NCI-H748 (cell line): ENCODE data around the gene EFCC1.

Experiments
- DNase-seq: peaks from one replicate; lab custom pipeline; 2025; ENCODE audit not compliant: unreplicated experiment; lab: John Stamatoyannopoulos, UW

EFCC1 gene

DNA sequence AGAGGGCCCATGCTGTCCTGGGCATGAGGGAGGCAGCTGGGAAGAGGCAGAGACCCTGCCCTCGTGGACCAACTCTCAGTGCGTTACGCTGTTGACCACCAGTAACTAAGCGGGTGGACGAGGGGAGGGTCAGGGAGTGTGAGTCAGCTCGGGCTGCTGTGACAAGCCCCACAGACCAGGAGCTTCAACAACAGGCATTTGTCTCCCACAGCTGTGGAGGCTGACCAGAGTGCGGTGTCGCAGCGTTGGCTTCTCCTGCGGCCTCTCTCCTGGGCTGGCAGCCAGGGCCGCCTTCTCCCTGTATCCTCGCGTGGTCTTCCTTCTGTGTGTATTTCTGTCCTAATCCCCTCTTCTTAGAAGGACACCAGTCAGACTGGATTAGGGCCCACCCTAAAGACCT lies 13.0 kb downstream of the EFCC1 start:
- DNase-seq = no peak

DNA sequence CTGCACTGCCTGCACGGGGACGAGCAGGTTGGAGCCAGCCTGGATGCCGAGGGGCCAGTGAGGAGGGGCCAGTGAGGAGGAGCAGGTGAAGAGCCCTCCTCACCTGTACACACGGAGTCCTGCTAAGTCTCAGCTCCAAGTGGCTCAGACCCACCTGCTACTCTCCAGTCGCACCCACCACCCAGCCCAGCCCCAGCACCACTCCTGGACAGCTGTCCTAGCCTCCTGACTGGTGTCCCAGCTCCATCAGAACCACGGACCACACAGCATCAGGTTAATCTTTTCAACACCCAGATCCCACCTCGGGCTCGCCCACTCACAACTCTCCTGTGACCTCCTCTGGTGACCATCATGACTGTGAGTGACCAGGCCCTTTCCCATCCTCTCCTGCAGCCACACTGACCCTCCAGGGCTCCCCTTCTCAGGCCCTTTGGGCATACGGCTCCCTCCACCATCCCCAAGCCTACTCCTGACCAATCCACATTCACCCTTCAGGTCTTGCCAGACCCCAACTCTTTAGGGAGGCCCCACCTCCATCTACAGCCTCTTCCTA lies 13.8 kb downstream of the EFCC1 start:
- DNase-seq = no peak

DNA sequence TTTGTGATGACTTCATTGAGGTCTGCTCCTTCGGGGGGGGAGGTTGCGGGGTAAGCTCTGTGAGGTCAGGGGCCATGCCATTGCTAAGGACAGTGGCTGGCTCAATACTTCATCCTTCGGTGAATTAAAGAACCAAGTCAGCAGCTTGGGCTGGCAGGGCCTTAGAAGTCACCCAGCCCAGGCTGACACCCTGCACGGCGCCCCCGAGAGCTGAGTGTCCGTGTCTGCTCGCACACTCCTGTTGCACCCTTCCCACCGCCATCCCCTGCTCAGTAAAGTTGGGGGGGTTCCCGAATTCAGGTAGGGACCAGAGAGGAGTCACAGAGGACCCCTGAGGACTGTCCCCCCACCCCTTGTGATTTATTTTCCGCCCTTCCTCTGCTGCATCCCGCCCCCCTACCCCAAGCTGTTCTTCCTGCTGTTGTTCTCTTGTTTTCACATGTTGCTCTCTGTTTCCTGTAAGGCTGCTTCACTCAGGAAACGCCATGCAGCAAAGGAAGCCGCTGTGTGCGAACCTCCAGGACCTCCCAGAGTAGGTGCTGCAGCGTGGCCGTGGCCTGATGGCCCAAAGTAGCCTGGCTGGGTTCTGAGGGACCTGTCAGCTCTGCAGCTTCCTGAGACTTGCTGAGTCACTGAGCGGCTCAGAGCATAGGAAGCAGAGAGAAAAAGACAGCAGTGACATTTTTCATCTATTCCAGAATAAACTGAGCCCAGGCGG lies 14.4 kb downstream of the EFCC1 start:
- no peak for DNase-seq

DNA sequence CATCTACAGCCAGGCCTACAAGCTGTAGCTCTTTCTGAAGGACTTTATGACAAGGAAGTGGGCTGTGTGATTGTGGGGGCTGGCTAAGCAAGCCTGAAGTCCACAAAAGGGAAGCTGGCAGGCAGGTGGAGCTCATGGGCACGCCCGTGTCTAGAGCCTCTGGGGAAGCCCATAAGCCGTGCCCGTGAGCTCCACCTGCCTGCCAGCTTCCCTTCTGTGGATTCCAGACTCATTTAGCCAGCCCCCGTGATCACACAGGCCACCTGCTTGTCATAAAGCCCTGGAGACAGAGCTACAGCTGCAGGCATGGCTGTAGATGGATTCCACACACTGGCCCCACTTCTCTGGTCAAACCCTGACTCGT lies 15.2 kb downstream of the EFCC1 start:
- peak; percentile 71 for DNase-seq

DNA sequence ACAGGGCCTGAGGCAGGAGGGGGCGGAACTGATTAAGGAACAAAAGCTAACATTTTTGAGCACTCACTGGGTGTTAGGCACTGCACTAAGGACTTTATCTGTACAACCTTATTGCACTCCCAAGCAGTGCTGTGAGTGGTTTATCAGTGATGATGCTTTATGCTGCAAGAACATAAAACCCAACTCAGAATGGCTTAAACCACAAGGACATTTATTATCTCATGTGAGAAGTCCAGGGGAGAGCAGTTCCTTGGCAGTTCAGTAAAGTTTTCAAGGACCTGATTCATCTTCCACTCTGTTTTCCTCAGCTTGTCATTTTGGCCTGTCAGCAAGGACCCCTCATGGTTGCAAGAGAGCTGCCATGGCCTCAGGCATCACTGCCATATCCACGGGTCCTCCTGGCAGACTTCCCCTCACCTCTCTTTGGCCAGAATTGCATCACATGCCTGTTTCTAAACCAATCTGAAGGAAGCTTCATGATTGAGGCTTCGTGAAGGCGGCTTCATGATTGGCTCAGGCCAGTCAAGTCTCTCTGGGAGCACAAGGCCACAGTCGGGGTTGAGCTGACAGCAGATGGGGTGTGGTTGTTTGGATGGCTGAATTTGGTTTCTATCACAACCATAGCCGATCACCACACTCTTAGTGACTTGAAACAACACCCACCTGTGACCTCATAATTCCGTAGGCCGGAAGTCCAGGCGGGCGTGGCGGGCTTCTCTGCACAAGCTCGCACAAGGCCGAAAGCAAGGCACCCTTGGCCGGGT lies 15.8 kb downstream of the EFCC1 start:
- no peak for DNase-seq

DNA sequence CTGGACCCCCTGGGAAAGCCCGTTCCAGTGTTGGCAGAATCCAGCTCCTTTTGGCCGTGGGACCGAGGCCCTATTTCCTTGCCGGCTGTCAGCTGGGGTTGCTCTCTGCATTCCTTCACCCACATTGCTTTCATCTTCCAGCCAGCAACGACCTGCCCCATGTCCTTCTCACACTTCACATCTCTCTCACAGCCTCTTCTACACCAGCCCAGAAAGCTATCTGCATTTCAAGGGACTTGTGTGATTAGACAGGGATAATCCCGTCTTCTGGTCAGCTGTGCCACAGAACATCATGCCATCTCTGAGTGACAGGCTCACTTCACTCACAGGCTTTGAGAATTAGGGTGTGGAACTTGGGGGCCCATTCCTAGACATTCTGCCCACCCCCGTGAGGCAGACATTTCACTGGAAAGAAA lies 16.4 kb downstream of the EFCC1 start:
- DNase-seq = no peak

DNA sequence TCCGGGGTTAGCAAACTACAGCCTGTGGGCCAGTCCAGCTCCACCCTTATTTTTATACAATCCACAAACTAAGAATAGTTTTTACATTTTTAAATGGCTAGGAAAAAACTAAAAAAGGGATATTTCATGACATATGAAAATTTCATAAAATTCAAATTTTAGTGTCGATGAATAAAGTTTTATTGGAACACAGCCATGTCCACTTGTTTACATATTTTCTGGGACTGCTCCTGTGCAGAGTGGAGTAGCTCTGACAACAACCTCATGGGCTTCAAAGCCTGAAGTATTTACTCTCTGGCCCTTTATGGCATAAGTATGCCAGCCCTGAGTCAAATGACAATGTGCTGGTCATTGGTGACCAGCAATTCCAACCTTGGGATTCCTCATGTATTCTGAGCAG lies 17.2 kb downstream of the EFCC1 start:
- no peak for DNase-seq

DNA sequence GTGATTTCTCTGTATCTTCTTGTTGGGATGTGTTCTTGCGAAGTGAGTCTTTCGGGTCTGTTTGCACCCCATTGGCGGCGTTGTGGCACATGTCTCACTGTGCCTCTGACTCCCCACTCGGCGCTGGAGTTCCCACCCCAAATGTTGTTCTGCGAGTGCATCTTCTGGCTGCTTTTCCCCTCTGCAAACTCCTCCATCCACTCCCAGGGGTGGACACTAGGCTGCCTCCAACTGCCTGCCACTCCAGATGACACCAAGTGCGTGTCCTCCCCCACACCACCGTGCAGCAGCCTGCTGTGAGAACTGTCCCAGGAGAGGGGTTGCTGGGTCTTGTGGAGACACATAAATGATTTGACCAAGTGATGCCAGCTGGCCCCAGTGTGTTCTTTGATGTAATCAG lies 17.6 kb downstream of the EFCC1 start:
- no peak for DNase-seq

DNA sequence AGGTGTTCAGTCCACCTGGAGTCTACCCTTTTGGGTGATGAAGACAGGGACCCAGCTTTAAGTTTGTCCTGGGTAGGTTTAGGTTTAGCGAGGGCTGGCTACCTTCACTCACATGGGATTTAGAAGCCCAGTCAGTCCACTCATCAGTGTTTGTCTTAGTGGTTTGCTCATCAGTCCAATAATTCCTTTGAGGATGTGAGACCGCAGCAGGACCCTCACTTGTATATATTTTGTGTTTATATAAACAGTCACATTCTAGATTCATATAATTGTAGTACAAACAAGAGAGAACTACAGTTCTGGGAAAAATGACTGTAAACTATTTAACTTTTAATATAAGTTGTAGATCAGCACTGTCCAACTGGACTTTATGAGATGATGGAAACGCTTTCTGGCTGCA lies 18.2 kb downstream of the EFCC1 start:
- DNase-seq = no peak

DNA sequence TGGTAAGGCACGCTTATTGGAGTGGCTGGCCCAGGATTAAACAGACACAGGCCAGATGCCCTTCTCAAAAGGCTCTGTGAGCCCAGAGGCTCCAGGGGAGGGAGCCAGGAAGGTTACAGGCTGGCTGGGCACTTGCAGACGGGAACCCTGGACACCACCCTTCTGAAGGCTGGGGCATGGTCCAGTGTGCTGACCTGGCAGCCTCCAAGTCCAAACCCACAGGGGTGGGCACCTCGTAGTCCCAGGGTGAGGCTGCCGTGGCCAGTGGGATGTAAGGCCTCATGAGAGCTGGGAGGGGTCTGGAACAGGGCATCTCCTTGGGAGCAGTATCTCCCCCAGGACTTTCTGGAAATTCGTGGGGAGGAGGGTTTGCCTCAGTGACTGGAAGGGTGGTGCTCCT lies 19.6 kb downstream of the EFCC1 start:
- no peak for DNase-seq

DNA sequence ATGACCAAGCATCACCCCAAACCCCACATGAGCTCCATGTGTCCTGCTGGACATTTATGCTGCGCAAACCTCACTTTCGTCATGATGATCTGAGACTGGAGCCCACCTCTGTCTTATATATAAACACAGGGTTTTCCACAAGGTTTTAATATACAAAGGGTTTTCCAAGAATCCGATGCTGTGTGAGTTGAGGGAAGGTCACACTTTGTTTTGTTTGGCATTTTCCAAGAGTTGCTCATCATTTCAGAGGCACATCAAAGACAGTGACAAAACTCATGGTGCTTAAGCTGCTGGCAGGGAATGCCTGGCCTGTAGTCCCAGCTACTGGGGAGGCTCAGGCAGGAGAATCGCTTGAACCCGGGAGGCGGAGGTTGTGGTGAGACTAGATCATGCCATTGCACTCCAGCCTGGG lies 20.0 kb downstream of the EFCC1 start:
- DNase-seq = no peak

DNA sequence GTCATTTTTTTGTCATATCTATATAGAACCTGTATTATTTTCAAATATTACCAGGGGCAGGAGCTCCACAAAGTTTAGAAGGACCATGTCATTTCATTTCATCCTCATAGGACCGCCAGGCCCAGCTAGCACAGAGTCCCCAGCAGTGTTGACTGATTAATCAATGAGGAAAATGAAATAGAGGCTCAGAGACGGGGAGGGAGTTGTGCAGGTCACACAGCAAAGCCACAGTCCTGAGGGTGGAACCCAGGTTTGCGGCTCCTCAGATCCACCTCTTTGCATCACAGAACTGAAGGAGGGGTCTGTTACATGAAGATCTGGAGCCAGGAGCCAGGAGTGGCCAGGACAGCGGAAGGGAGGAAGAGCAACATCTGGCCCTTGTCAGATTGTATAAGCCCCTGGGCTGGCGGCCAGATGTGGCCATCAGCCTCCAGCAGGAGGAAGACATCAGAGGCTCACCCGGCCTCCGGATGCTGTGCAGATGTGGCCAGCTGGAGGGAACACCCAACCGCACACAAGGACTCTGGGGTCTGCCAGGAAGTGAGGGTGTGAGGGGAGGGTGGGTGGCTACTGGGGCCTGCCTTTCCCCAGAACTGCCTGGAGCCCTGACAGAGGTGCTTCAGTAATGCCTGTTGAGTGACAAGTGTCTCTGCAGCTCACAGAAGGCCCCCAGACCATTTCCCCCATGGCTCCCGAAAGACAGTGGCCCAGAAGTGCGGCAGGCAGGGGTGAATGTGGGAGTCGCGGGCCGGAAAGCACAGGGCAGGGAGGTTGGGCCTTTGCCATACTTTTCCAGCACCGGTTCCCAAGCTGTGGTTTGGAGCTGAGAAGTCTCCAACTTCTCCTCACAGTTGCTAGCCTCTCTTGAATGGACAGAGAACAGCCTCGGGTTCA lies 21.3 kb downstream of the EFCC1 start:
- DNase-seq = no peak

DNA sequence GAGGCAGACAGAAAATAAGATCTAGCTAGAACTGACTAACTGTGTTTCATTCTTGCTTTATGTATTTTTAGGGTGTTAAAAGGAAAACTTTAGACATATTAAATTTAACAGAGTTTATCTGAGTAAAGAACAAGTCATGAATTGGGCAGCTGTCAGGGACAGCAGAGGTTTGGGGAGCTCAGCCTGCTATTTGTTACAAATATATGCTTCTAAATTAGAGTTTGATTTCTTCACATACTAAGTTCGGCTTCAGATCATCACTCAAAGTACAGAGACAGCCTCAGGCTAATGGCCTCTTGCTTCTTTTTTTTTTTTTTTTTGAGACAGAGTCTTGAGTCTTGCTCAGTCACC lies 21.9 kb downstream of the EFCC1 start:
- DNase-seq = no peak

DNA sequence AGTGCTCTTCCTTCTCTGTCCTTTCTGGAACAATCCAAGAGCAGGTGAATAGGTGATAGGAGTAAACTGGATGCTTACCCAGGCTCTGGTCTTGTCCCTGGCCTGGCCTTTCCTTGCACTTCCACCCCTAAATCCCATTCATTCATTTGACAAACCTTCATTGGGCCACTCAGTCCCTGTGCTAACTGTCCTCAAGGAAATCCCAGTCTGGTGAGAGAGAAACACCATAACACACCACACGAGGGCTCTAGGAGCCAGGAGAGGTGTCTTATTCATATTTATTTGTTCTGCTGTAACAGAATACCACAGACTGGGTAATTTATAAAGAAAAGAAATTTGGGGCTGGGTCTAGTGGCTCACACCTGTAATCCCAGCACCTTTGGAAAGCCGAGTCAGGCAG lies 22.8 kb downstream of the EFCC1 start:
- DNase-seq = peak; percentile 25

DNA sequence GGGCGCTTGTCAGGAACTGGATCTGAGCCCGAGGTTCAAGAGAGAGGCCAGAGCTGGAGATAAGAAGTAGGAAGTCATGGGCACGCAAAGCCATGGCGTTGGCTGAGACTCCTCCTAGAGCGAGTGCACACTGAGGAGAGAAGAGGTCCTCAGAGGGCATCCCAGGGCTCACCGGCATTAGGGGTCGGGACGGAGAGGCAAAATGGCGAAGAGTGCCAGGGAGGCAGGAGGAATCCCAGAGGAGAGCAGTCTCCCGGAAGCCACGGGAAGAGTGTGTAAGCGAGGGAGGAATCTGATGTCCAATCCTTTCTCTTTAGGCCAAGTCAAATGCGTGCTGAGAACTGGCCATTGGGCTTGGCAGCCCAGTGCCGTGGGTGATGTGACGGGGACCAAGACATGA lies 24.0 kb downstream of the EFCC1 start:
- no peak for DNase-seq

DNA sequence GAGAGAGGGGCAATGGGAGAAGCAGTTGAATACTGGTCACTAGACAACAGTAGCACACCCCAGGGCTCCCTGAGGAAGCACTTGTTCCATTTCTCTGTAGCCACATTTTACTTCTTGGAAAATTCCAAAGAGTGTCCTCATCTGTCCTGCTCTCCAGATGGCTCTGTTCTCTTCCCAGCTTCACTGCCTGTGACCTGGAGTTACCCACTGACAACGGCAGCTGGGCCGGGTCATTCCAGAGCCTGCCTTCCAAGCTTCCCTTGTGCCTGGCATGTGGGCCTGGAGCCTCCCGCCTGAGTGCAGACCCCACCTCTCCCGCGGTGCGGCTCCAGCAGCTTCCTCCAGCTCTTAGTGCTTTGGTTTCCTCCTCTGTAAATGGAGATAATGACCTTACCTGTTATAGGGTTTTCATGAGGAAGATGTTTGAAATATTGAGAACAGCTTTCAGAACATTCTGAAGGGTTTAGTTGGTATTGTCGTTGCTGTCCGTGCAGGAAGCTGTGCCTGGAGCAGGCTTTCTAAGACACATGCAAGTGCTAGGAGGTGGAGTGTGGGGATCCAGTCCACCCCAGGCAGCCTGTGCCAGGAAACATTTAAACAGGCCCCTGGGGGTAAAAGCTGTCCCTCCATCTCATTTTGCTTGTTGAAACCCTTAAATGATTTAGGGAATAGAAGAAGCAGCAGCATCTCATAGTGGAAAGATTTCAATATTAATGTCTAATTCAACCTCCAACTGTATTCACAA lies 24.8 kb downstream of the EFCC1 start:
- no peak for DNase-seq

DNA sequence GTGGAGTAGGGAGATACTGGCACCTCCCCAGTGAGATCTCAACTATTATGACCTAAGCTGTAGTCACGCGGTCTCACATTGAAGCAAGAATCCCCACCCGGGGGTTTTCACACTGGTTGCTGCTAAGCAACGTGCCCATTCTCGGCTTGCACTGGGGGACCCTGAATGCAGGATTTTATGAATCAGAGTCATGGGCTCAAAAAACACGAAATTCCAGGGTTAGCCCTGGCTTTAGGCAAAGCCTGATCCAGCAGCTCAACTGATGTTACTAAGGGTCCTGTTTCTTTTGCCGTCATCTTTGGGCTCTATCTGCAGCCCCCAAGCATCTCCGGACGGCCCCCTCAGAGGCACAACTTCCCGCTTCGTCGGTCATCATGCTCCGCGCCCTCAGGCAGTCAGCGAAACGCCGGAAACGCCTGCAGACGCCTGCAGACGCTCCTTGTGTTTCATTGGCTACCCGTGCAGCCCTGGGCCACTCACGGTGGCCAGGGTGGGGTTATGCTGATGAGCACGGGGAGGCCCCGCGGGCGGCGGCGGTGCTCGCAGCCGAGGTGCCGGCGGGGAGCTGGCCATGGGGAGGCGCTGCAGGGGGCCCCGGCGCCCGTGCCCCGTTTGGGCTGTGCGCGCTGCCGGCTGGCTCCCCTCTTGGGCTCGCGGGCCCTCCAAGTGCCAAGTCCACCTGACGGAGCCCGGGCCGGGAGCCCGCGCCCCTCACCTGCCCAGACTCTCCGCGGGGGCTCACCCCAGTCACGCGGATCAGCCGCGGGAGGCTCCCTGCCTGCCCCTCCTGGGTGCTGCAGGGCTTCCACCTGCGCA lies 25.8 kb downstream of the EFCC1 start:
- peak; percentile 93 for DNase-seq

DNA sequence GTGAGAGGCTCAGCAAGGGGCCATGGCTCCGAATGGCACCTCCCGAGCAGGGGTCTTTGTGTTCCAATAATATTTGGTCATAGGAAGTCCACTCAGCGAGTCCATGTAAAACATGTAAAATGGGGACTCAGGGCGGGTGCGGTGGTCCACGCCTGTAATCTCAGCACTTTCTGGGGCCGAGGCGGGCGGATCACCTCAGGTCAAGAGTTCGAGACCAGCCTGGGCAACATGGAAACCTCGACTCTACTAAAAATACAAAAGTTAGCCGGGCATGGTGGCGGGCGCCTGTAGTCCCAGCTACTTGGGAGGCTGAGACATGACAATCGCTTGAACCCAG lies 26.4 kb downstream of the EFCC1 start:
- DNase-seq = no peak

DNA sequence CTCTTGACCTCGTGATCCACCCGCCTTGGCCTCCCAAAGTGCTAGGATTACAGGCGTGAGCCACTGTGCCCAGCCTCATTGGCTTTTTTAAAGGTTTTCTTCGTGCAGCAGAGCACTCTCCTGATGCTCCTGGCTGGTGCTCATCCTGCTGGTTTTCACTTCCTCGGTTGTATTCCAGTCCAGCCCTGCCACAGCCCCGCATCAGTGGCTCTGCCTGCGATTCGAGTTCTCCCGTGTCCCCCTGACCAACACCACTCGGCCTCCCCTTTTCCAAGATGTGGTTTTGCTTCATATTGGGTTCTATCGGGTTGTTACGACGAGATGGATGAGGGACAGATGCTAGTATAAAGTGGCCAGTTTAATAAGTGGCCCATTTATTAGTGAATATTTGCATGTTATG lies 27.8 kb downstream of the EFCC1 start:
- DNase-seq = no peak

DNA sequence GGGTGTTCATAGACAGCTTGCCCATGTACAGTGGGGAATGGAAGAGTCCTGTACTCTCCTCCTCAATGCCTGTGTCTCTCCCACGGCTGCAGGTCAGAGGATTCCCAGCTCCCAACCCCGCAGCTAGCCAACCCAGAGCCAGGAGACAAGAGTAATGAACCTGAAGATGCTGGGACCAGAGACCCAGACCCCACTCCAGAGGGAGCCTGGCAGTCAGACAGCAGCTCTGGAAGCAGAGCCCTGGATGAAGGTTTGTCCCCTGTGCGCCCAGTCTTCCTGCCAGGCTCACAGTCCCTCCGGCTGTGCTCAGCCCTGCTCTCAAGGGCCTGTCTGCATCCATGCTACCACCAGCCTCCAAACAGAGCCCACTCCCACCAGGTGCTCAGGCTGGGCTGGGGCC lies 29.5 kb downstream of the EFCC1 start:
- DNase-seq = no peak
